ENCODE results near the gene ENAH.

The ENAH gene

GRCh38 chr1:225610539-225610938 lies 42.4 kb downstream of the ENAH start:
- TF ChIP-seq EZH2 (optimal IDR thresholded peaks at IDR 0.05; ENCODE audit: low read depth, low read length), result no peak
- no peak for TF ChIP-seq CTCF (IDR thresholded peaks at IDR 0.05; ENCODE audit: low read length)
- TF ChIP-seq EZH2phosphoT487 (IDR thresholded peaks at IDR 0.05; ENCODE audit: low read length), result no peak
- Histone ChIP-seq H3K36me3 (replicated peaks; ENCODE audit: insufficient read depth, low read length) (no peaks in the 10 kb centered on the region), H3K79me2 (ENCODE audit: low read length) (no peaks in the 10 kb centered on the region), H3K9me3 (replicated peaks; ENCODE audit: insufficient read depth, low read length) (no peaks in the 10 kb centered on the region), H3K9me2 (replicated peaks; ENCODE audit: insufficient read depth, low read length) (no peaks in the 10 kb centered on the region), H3K4me3 (ENCODE audit: low read length) (no peak overlapping the region), H3K27ac (ENCODE audit: low read length) (no peak overlapping the region), H3F3A (ENCODE audit: insufficient read depth, low read length) (no peaks in the 10 kb centered on the region), H3K9ac (ENCODE audit: low read length) (no peak overlapping the region), H4K20me1 (ENCODE audit: insufficient read depth, low read length) (no peaks in the 10 kb centered on the region), H3K4me1 (ENCODE audit: low read length) (no peaks in the 10 kb centered on the region), H2AFZ (ENCODE audit: low read length) (no peak overlapping the region), H3K4me2 (ENCODE audit: low read depth, low read length) (no peak overlapping the region), H3K27me3 (replicated peaks; ENCODE audit: insufficient read depth, low read length) (no peaks in the 10 kb centered on the region)
- no peak for DNase-seq

- Histone ChIP-seq H3K4me2 (ENCODE audit: low read depth, low read length) (no peak overlapping the region), H3K9me3 (replicated peaks; ENCODE audit: insufficient read depth, low read length) (no peaks in the 10 kb centered on the region), H3F3A (ENCODE audit: insufficient read depth, low read length) (no peaks in the 10 kb centered on the region), H4K20me1 (ENCODE audit: insufficient read depth, low read length) (no peaks in the 10 kb centered on the region), H3K9me2 (replicated peaks; ENCODE audit: insufficient read depth, low read length) (no peaks in the 10 kb centered on the region), H2AFZ (ENCODE audit: low read length) (no peak overlapping the region), H3K4me3 (ENCODE audit: low read length) (no peak overlapping the region), H3K27me3 (replicated peaks; ENCODE audit: insufficient read depth, low read length) (no peaks in the 10 kb centered on the region), H3K36me3 (replicated peaks; ENCODE audit: insufficient read depth, low read length) (no peaks in the 10 kb centered on the region), H3K79me2 (ENCODE audit: low read length) (no peaks in the 10 kb centered on the region), H3K9ac (ENCODE audit: low read length) (no peak overlapping the region), H3K4me1 (ENCODE audit: low read length) (no peaks in the 10 kb centered on the region), H3K27ac (ENCODE audit: low read length) (no peak overlapping the region)
- DNase-seq, result no peak
- TF ChIP-seq CTCF (IDR thresholded peaks at IDR 0.05; ENCODE audit: low read length) (no peak), EZH2 (optimal IDR thresholded peaks at IDR 0.05; ENCODE audit: low read depth, low read length) (no peak), EZH2phosphoT487 (IDR thresholded peaks at IDR 0.05; ENCODE audit: low read length) (no peak)
Measured at GRCh38 chr1:225608014-225608796, 44.7 kb downstream of the ENAH start.

GRCh38 chr1:225607355-225607754 lies 45.6 kb downstream of the ENAH start:
- H3K4me2 ChIP-seq (ENCODE audit: low read depth, low read length), result no peak overlapping the region
- no peak overlapping the region for H2AFZ ChIP-seq (ENCODE audit: low read length)
- no peak for DNase-seq
- no peaks in the 10 kb centered on the region for H3K4me1 ChIP-seq (ENCODE audit: low read length)
- H3K27ac ChIP-seq (ENCODE audit: low read length), result no peak overlapping the region
- H4K20me1 ChIP-seq (ENCODE audit: insufficient read depth, low read length), result no peaks in the 10 kb centered on the region
- no peaks in the 10 kb centered on the region for H3K79me2 ChIP-seq (ENCODE audit: low read length)
- no peak overlapping the region for H3K9ac ChIP-seq (ENCODE audit: low read length)
- no peak overlapping the region for H3K4me3 ChIP-seq (ENCODE audit: low read length)
- no peaks in the 10 kb centered on the region for H3K36me3 ChIP-seq (replicated peaks; ENCODE audit: insufficient read depth, low read length)
- no peaks in the 10 kb centered on the region for H3K9me3 ChIP-seq (replicated peaks; ENCODE audit: insufficient read depth, low read length)
- no peaks in the 10 kb centered on the region for H3F3A ChIP-seq (ENCODE audit: insufficient read depth, low read length)
- H3K27me3 ChIP-seq (replicated peaks; ENCODE audit: insufficient read depth, low read length), result no peaks in the 10 kb centered on the region
- H3K9me2 ChIP-seq (replicated peaks; ENCODE audit: insufficient read depth, low read length), result no peaks in the 10 kb centered on the region
- TF ChIP-seq EZH2phosphoT487 (IDR thresholded peaks at IDR 0.05; ENCODE audit: low read length) (no peak), EZH2 (optimal IDR thresholded peaks at IDR 0.05; ENCODE audit: low read depth, low read length) (no peak), CTCF (IDR thresholded peaks at IDR 0.05; ENCODE audit: low read length) (no peak)
